Chondrocyte (in vitro differentiated cells): ENCODE measurements around the gene SEMA3B. TPM values are rescaled to one million over a fixed set of nuclear protein-coding genes. Genes with fewer than 3 reads are reported as not detected.

Experiments used
- DNase-seq: peaks from one replicate; pipeline ENCODE4 v3.0.0; 2021; ENCODE audit warnings: mixed read lengths, low spot score
- H3K27ac Mint-ChIP-seq: one replicate; pipeline ENCODE4 v1.8.0; 2021; ENCODE audit warnings: mild to moderate bottlenecking, moderate library complexity, mixed read lengths; ENCODE audit not compliant: unreplicated experiment
- H3K27me3 Mint-ChIP-seq: 2 replicates; pipeline ENCODE4 v1.8.0; 2021; ENCODE audit warnings: low read depth, mixed read lengths
- H3K36me3 Mint-ChIP-seq: 2 replicates; pipeline ENCODE4 v1.8.0; 2021; ENCODE audit warnings: low read depth, mixed read lengths
- H3K4me1 Mint-ChIP-seq: 2 replicates; pipeline ENCODE4 v1.8.0; 2021; ENCODE audit warnings: low read depth, mild to moderate bottlenecking, mixed read lengths
- H3K4me3 Mint-ChIP-seq: one replicate; pipeline ENCODE4 v1.8.0; 2021; ENCODE audit warnings: mild to moderate bottlenecking, moderate library complexity, mixed read lengths; ENCODE audit not compliant: unreplicated experiment
- H3K9me3 Mint-ChIP-seq: 2 replicates; pipeline ENCODE4 v1.8.0; 2021; ENCODE audit warnings: low read depth, mixed read lengths
- total RNA-seq: library from RNA; stranded (reverse); gene quantifications from 3 replicates; pipeline ENCODE4 v1.2.1, GENCODE V29; 2021
- TF ChIP-seq, protein P1 (sequence below): fragments of 200-600 bp; sonication (generic); IDR thresholded peaks from 2 replicates; pipeline ENCODE4 v1.5.0; 2021; ENCODE audit warnings: antibody characterized with exemption, mild to moderate bottlenecking, moderate library complexity

The SEMA3B gene
- total RNA-seq, 1 donor from 2014 or later: 16.4 TPM

DNA sequence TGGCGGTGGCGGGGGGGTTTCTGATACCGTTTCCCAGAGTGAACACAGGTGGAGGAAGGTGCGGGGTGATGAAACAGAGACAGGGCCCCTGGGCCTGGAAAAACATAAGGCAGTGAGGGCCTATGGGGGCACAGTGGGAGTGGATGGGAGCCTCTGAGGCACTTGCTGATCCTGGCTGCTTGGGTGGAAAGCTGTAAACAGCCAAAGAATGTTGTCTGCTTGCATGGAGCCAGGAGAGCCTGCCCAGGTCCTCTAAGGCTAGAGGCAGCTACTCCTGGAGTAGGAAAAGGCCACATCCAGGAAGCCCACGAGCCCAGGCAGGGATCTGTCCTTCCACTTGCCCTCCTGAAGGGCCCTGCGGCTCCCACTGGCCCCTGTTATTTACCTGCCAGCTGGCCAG is 2.9 kb upstream of the SEMA3B start:
- no peaks in the 10 kb centered on the region for H3K36me3 Mint-ChIP-seq
- no peaks in the 10 kb centered on the region for H3K9me3 Mint-ChIP-seq
- H3K4me3 Mint-ChIP-seq: no peak overlapping the region
- no peak for DNase-seq
- peaks cover 81% of the 10 kb centered on the region for H3K4me1 Mint-ChIP-seq
- TF ChIP-seq, protein P1, sequence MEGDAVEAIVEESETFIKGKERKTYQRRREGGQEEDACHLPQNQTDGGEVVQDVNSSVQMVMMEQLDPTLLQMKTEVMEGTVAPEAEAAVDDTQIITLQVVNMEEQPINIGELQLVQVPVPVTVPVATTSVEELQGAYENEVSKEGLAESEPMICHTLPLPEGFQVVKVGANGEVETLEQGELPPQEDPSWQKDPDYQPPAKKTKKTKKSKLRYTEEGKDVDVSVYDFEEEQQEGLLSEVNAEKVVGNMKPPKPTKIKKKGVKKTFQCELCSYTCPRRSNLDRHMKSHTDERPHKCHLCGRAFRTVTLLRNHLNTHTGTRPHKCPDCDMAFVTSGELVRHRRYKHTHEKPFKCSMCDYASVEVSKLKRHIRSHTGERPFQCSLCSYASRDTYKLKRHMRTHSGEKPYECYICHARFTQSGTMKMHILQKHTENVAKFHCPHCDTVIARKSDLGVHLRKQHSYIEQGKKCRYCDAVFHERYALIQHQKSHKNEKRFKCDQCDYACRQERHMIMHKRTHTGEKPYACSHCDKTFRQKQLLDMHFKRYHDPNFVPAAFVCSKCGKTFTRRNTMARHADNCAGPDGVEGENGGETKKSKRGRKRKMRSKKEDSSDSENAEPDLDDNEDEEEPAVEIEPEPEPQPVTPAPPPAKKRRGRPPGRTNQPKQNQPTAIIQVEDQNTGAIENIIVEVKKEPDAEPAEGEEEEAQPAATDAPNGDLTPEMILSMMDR: no peak
- H3K27ac Mint-ChIP-seq: peak overlapping the region; percentile 87
- no peaks in the 10 kb centered on the region for H3K27me3 Mint-ChIP-seq

DNA sequence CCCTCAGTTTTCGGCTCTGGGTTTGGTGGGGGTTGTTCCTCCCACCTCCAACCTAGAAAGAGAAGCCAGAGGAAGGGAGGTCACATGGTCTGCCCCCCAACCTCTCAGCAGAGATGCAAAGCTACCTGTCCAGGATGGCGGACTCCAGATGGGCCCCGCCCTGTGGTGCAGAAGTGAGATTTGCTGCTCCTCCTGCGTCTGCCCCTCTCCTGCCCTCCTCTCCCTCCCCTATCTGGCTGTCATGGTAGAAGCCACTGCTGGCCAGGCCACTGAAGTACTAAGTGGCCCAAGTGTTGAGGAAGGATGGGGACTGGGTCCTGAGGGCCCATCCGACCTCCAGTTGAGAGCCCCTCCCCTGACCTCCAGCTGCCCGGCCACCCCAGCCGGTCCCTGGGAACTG is 2.1 kb upstream of the SEMA3B start:
- Mint-ChIP-seq H3K4me3 (peak overlapping the region; percentile 70), H3K4me1 (peaks cover 76% of the 10 kb centered on the region), H3K27ac (peak overlapping the region; percentile 77), H3K9me3 (no peaks in the 10 kb centered on the region), H3K36me3 (no peaks in the 10 kb centered on the region), H3K27me3 (no peaks in the 10 kb centered on the region)
- no peak for DNase-seq
- TF ChIP-seq, protein P1: no peak

GRCh38 chr3:50267280-50267913 is 1.6 kb upstream of the SEMA3B start:
- H3K4me3 Mint-ChIP-seq: peak overlapping the region; percentile 70
- H3K9me3 Mint-ChIP-seq: no peaks in the 10 kb centered on the region
- DNase-seq: no peak
- no peaks in the 10 kb centered on the region for H3K36me3 Mint-ChIP-seq
- H3K27me3 Mint-ChIP-seq: no peaks in the 10 kb centered on the region
- peaks cover 73% of the 10 kb centered on the region for H3K4me1 Mint-ChIP-seq
- TF ChIP-seq, protein P1: no peak
- H3K27ac Mint-ChIP-seq: peak overlapping the region; percentile 77

DNA sequence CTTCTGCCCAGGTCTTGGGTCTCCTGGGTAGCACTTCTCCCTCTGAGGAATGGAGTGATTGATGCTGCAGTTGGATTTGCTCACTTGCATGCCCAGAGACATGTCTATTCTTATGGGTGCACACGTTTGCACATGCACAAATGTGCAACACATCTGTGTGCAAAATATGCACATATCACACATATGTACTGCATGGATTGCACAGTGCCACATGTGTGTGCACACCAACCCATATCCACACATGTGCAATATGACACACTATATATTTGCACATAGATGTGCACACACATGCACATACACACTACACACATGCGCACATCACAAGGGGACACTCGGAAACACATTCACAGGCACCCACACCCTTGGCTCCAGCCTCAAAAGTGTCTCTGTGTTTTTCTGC is 671 bp upstream of the SEMA3B start:
- peaks cover 2% of the 10 kb centered on the region for H3K27me3 Mint-ChIP-seq
- no peaks in the 10 kb centered on the region for H3K9me3 Mint-ChIP-seq
- peaks cover 71% of the 10 kb centered on the region for H3K4me1 Mint-ChIP-seq
- H3K27ac Mint-ChIP-seq: peak overlapping the region; percentile 58
- no peaks in the 10 kb centered on the region for H3K36me3 Mint-ChIP-seq
- TF ChIP-seq, protein P1: no peak
- peak overlapping the region; percentile 70 for H3K4me3 Mint-ChIP-seq
- no peak for DNase-seq

DNA sequence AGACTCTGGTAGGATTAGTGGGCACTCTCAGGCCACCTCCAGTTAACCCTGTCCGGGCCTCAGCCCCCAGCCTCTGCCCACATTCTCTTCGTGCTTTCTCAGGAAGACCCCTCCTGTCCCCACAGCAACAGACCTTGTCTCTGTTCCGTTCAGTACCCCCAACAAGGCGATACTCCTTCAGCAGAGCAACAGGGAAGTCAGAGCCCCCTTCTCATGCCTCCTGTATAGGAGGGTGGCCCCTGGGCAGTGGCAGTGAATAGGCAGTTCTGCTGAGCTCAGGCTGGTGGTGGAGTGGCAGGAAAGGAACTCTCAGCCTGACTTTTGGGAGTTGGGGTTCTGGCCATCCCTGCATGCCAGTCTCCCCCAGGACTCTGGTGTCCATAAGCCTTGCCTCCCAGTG is 513 bp downstream of the SEMA3B start:
- Mint-ChIP-seq H3K4me1 (peaks cover 63% of the 10 kb centered on the region), H3K4me3 (no peak overlapping the region), H3K27ac (peak overlapping the region; percentile 12), H3K36me3 (no peaks in the 10 kb centered on the region), H3K9me3 (no peaks in the 10 kb centered on the region), H3K27me3 (peaks cover 7% of the 10 kb centered on the region)
- TF ChIP-seq, protein P1: no peak
- DNase-seq: no peak
